GM12878 (cell line): ENCODE data around the gene TYSND1. TPM values are rescaled to one million over a fixed set of nuclear protein-coding genes. Genes with fewer than 3 reads are reported as not detected.

Experiments
- ATAC-seq: fragments of 200-7000 bp; cut with Tn5 transposase; 3 replicates; pipeline ENCODE4 v1.9.1; 2020; ENCODE audit warnings: mild to moderate bottlenecking, moderate library complexity
- BruUV-seq: library from RNA; stranded (reverse); fragments of 400-500 nt; replicated peaks from 2 replicates; lab custom pipeline; 2021; lab: Mats Ljungman, UMichigan
- CTCF ChIA-PET: fragments of 300-600 bp; sonication (Branson Sonifier 250); formaldehyde crosslinking; extraction: SDS; loops from one replicate; lab custom pipeline; 2021; ENCODE audit warnings: inconsistent platforms; lab: Yijun Ruan, JAX
- POLR2A ChIA-PET: fragments of 350-600 bp; formaldehyde crosslinking; extraction: SDS; loops from one replicate; lab custom pipeline; 2021; ENCODE audit warnings: inconsistent platforms; lab: Charles Lee
- RAD21 ChIA-PET: fragments of 300-600 bp; sonication (Branson Sonifier 250); formaldehyde crosslinking; loops from one replicate; lab custom pipeline; 2023; ENCODE audit warnings: antibody characterized with exemption; ENCODE audit not compliant: unreplicated experiment; lab: Charles Lee
- SMC1A ChIA-PET: fragments of 300-600 bp; sonication (Branson Sonifier 250); formaldehyde crosslinking; loops from one replicate; lab custom pipeline; 2023; ENCODE audit not compliant: unreplicated experiment, uncharacterized antibody; lab: Charles Lee
- DNase-seq: peaks from one replicate; pipeline ENCODE4 v3.0.0-alpha.2; 2011; ENCODE audit warnings: low read depth, low spot score
- FAIRE-seq: peaks from 3 replicates; lab custom pipeline; 2011; peaks lifted over from hg19 to GRCh38; lab: Jason Lieb, UNC
- H2AFZ ChIP-seq: 2 replicates; pipeline ENCODE4 v1.6.0; 2011; ENCODE audit warnings: low read depth, low read length, control low read depth; ENCODE audit not compliant: control insufficient read depth
- H3K27ac ChIP-seq: 2 replicates; pipeline ENCODE4 v1.5.1; 2011; ENCODE audit warnings: control low read depth; ENCODE audit not compliant: control insufficient read depth, insufficient read depth
- H3K27me3 ChIP-seq, 2 experiments: replicated peaks in 1 of 2; 2 replicates each; pipeline versions ENCODE4 v1.6.0 to v1.6.1; 2011; ENCODE audit warnings: low read length in 1 of 2; ENCODE audit not compliant: control insufficient read depth in 2 of 2, insufficient read depth in 2 of 2
- H3K36me3 ChIP-seq, 2 experiments: 2 replicates each; pipeline ENCODE4 v1.5.1; 2011; ENCODE audit warnings: low read length in 1 of 2; ENCODE audit not compliant: control insufficient read depth in 2 of 2, insufficient read depth in 2 of 2
- H3K4me1 ChIP-seq: 2 replicates; pipeline ENCODE4 v1.6.1; 2011; ENCODE audit warnings: mild to moderate bottlenecking, low read length, moderate library complexity, mixed read lengths; ENCODE audit not compliant: control insufficient read depth, insufficient read depth
- H3K4me2 ChIP-seq: 2 replicates; pipeline ENCODE4 v1.6.0; 2011; ENCODE audit warnings: control low read depth; ENCODE audit not compliant: control insufficient read depth, insufficient read depth
- H3K4me3 ChIP-seq: fragments of 200-600 bp; sonication (generic); 2 replicates; pipeline ENCODE4 v1.5.1; 2016
- H3K79me2 ChIP-seq: 2 replicates; pipeline ENCODE4 v1.6.0; 2011; ENCODE audit warnings: low read length; ENCODE audit not compliant: control insufficient read depth, insufficient read depth
- H3K9ac ChIP-seq: 2 replicates; pipeline ENCODE4 v1.8.0; 2011; ENCODE audit warnings: low read length, control low read depth, mixed read lengths; ENCODE audit not compliant: control insufficient read depth, insufficient read depth
- H3K9me3 ChIP-seq: replicated peaks from 3 replicates; pipeline ENCODE4 v1.5.1; 2011; ENCODE audit warnings: mild to moderate bottlenecking, low read length; ENCODE audit not compliant: control insufficient read depth, insufficient read depth
- H4K20me1 ChIP-seq: 2 replicates; pipeline ENCODE4 v1.6.0; 2011; ENCODE audit not compliant: control insufficient read depth, insufficient read depth
- E4F1 ChIP-seq: fragments of 450-650 bp; IDR thresholded peaks from 2 replicates; pipeline ENCODE4 v1.6.1; 2018; ENCODE audit warnings: borderline replicate concordance, mild to moderate bottlenecking; ENCODE audit not compliant: partially characterized antibody
- JUND ChIP-seq: IDR thresholded peaks from 2 replicates; pipeline ENCODE4 v1.6.1; 2012; ENCODE audit warnings: low read depth, mild to moderate bottlenecking, low read length, improper control_type of control experiment, moderate library complexity
- NFXL1 ChIP-seq: fragments of 450-650 bp; IDR thresholded peaks from 2 replicates; pipeline ENCODE4 v1.6.1; 2017; ENCODE audit warnings: antibody characterized with exemption, mild to moderate bottlenecking, borderline replicate concordance
- PBX3 ChIP-seq: IDR thresholded peaks from 2 replicates; pipeline ENCODE4 v1.6.1; 2011; ENCODE audit warnings: mild to moderate bottlenecking, low read depth, low read length, moderate library complexity; ENCODE audit not compliant: insufficient replicate concordance
- RB1 ChIP-seq: fragments of 450-650 bp; formaldehyde crosslinking; IDR thresholded peaks from 2 replicates; pipeline ENCODE4 v1.6.1; 2017; ENCODE audit warnings: mild to moderate bottlenecking, borderline replicate concordance
- RBBP5 ChIP-seq: fragments of 200-600 bp; sonication (generic); conservative IDR thresholded peaks from 2 replicates; pipeline ENCODE4 v1.6.1; 2016
- RFX5 ChIP-seq: IDR thresholded peaks from 2 replicates; pipeline ENCODE4 v1.6.1; 2011; ENCODE audit warnings: low read depth, low read length, improper control_type of control experiment
- TAF1 ChIP-seq: IDR thresholded peaks from 2 replicates; pipeline ENCODE4 v1.6.1; 2011; ENCODE audit warnings: mild to moderate bottlenecking, low read depth, low read length, borderline replicate concordance
- TCF3 ChIP-seq: IDR thresholded peaks from 2 replicates; pipeline ENCODE4 v1.6.1; 2012; ENCODE audit warnings: low read depth, mild to moderate bottlenecking, low read length, borderline replicate concordance; ENCODE audit not compliant: insufficient read depth
- WGBS: methylation state at CpG from one replicate; pipeline ENCODE4 v1.1.6; 2016; ENCODE audit warnings: low lambda C conversion rate; ENCODE audit not compliant: insufficient replicate concordance, insufficient coverage; ENCODE audit errors: missing lambda C conversion rate; 5-methylcytosine and 5-hydroxymethylcytosine counted together
- in situ Hi-C: fragments of 300-500 bp; cut with MboI; formaldehyde crosslinking; loops from 9 replicates; pipeline ENCODE4 v1.14.3; 2018; ENCODE audit warnings: mixed read lengths
- intact Hi-C: fragments of 100-400 bp; cut with micrococcal nuclease; formaldehyde crosslinking; loops from one replicate; pipeline ENCODE4 v1.14.2; 2022; ENCODE audit not compliant: unreplicated experiment
- polyA plus RNA-seq, 11 experiments: library from polyadenylated mRNA; depleted of rRNA in 4 of 11; unstranded in 6 of 11; stranded (reverse) in 5 of 11; fragments of >200 nt; fragmentation: Nextera tagmentation in 4 of 11; fragmentation: Illumina TruSeq in 1 of 11; extraction: Ambion mirVana in 4 of 11; extraction: Trizol in 1 of 11; gene quantifications; 1 replicate in 1 of 11; 2 replicates in 10 of 11; pipeline versions ENCODE4 v1.2.1 to v1.2.3, GENCODE V29; 2011 to 2016; ENCODE audit warnings: inconsistent platforms in 2 of 11, missing spikeins in 2 of 11, low read depth in 1 of 11
- total RNA-seq, 4 experiments: library from RNA; depleted of rRNA in 3 of 4; stranded (reverse); fragments of >200 nt in 3 of 4; fragmentation: Illumina TruSeq in 1 of 4; extraction: Trizol in 1 of 4; gene quantifications; 2 replicates each; pipeline versions ENCODE4 v1.2.1 to v1.2.3, GENCODE V29; 2013 to 2021

Gene TYSND1
- total and polyA plus RNA-seq, 10 of the 15 experiments (the other 5 are each of a cell fraction or from before 2014, with no cell fraction given), result 1.9 to 21.4 (median 12.0) TPM

GRCh38 chr10:70111496-70111895 is 35.0 kb downstream of the TYSND1 start:
- H3K4me1 ChIP-seq, result peaks cover 18% of the 10 kb centered on the region
- POLR2A ChIA-PET, result no interaction called here
- FAIRE-seq, result no peak
- ATAC-seq, result no peak
- BruUV-seq, result no TSS peak
- in situ Hi-C loops, result no loop called here
- RAD21 ChIA-PET, result no interaction called here
- intact Hi-C loops, result no loop called here
- H2AFZ ChIP-seq, result no peak overlapping the region
- H3K27ac ChIP-seq, result no peak overlapping the region
- SMC1A ChIA-PET, result no interaction called here
- no peaks in the 10 kb centered on the region for H3K79me2 ChIP-seq
- H3K9me3 ChIP-seq, result no peaks in the 10 kb centered on the region
- no peaks in the 10 kb centered on the region for H3K27me3 ChIP-seq
- 96% methylated on average over 20 of the region's 22 CpGs for WGBS
- CTCF ChIA-PET, result interaction anchor here (1.6 kb wide), 1 partner anchor 154 kb away, joined by 4 read pairs; no protein-coding TSS in a partner anchor
- H3K36me3 ChIP-seq, result peaks cover 17 to 23% of the 10 kb centered on the region in 2 experiments
- H3K4me3 ChIP-seq, result no peak overlapping the region
- no peaks in the 10 kb centered on the region for H4K20me1 ChIP-seq
- no peak for DNase-seq
- H3K9ac ChIP-seq, result no peak overlapping the region
- H3K4me2 ChIP-seq, result no peak overlapping the region
- TF ChIP-seq PBX3, result no peak
- no peak for TF ChIP-seq RFX5
- no peak for TF ChIP-seq RBBP5
- TF ChIP-seq JUND, result no peak
- TF ChIP-seq, all 136 proteins: peak for 0

- FAIRE-seq (no peak), ATAC-seq (no peak), DNase-seq (no peak)
- Histone ChIP-seq H2AFZ (no peak overlapping the region), H3K9me3 (no peaks in the 10 kb centered on the region), H3K36me3 (peaks cover 10 to 14% of the 10 kb centered on the region in 2 experiments), H3K27ac (no peak overlapping the region), H3K27me3 (no peaks in the 10 kb centered on the region), H3K9ac (no peak overlapping the region), H3K4me3 (no peak overlapping the region), H3K79me2 (no peaks in the 10 kb centered on the region), H3K4me1 (peaks cover 18% of the 10 kb centered on the region), H4K20me1 (no peaks in the 10 kb centered on the region), H3K4me2 (no peak overlapping the region)
- in situ Hi-C loops (no loop called here), intact Hi-C loops (no loop called here)
- POLR2A ChIA-PET, result interaction anchor here (0.6 to 1.1 kb wide), 2 partner anchors 24 to 126 kb away, joined by 3 to 4 read pairs; no protein-coding TSS in a partner anchor
- no TSS peak for BruUV-seq
- SMC1A ChIA-PET, result interaction anchor here (0.6 to 2.2 kb wide), 3 partner anchors 13 to 436 kb away, joined by 5 to 9 read pairs (median 6); no protein-coding TSS in a partner anchor
- 97% methylated on average over 18 of the region's 18 CpGs for WGBS
- RAD21 ChIA-PET, result no interaction called here
- CTCF ChIA-PET, result interaction anchor here (1.0 to 3.6 kb wide), 6 partner anchors 10 to 113 kb away, joined by 3 to 23 read pairs (median 6); partner anchors contain the start of gene TYSND1
- TF ChIP-seq TCF3 (no peak), NFXL1 (no peak), TAF1 (no peak), RB1 (no peak), E4F1 (no peak)
Measured at GRCh38 chr10:70109064-70109729, 37.3 kb downstream of the TYSND1 start.
